HG03520 (cell line): Measurements from ENCODE around the gene CLCNKB.
"Not testable (repeated sequence)": the region's sequence is repeated elsewhere in the genome, so short reads cannot be mapped to it uniquely, and the experiment has no call there.

ENCODE experiments used
- ATAC-seq: cut with Tn5 transposase; IDR thresholded peaks from one replicate; pipeline ENCODE4 v1.9.1; 2021; ENCODE audit warnings: mild to moderate bottlenecking, moderate library complexity; ENCODE audit not compliant: unreplicated experiment

CLCNKB gene

DNA sequence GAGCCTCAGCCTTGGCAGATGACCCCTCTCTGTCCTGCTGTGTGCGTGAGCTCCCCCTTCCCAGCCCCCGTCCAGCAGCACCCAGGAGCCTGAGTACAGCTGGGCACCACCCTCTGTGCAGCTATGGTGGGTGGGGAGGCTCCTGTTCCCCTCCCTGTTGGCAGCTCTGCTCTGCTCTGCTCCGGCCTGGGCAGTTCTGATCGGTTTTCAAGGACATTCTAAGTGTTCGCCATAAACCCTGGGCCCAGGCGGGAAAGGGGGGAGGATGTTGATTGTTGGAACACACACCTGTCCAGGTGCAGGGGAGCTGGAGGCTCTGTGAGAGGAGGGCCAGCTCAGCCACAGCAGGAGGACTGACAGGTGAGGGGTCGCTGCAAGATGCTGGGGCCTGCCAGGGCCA is at the start of gene CLCNKB:
Gene CLCNKB, plus strand, starts transcription at position 262 of the 400 bp plus-strand sequence. CDS start 711 bp downstream, outside the sequence.
- no peak for ATAC-seq

DNA sequence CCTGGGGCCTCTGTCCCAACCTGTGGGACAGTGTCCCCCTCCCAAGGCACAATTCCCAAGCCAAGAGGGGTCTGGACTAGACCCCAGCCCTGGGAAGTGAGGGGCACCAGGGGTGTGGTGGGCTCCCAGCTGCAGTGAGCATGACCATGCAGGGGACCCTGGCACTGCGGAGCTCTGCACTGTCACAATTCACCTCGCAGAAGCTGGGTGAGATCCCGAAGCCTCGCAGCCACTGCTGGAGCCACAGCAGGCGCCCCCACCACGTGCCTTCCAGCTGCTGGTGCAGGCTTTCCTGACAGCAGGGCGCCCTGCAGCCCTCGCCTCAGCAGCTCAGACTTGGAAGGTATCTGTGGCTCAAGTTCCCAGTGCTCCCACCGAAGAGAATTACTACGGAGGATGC is 49.5 kb upstream of the CLCNKB start:
- no peak for ATAC-seq

DNA sequence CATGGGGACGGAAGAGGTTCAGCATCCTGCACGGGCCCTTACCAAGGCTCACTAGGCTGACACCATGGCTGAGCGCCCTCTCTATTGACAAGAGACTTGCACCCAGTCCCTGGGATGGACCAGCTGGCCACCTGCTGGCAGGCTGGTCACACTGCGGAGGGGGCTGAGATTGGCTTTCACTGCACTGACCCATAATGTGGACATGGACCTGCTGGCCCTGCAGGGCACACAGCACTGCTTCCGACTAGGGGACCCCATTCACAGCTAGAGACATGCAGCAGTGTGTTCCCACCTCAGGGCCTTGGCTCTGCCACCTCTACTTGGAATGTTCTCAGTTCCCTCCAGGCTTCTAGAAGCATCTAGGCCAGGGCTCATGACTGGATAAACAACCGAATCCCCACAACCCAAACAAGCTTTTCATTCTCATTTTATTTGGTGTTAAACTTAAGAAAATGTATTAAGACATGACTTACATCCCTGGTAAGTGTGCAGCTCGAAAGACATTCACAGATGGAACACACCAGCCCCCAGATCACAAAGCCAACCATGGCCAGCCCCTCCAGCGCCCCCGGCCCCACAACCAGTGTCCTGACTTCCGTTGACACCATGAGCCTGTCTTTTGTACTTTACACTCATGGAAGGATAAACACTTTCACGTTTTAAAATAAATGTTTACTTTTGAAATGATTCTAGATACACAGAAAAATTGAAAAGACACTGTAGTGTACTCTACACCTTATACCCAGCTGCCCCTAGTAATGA is 48.8 kb upstream of the CLCNKB start:
- ATAC-seq: no peak

- no peak for ATAC-seq
Observed at GRCh38 chr1:15997076-15997585, 46.5 kb upstream of the CLCNKB start.

GRCh38 chr1:15997637-15998280 is 45.8 kb upstream of the CLCNKB start:
- ATAC-seq: no peak

GRCh38 chr1:15998929-15999328 is 44.7 kb upstream of the CLCNKB start:
- no peak for ATAC-seq

GRCh38 chr1:16001274-16001673 is 42.3 kb upstream of the CLCNKB start:
- not testable (repeated sequence) for ATAC-seq

DNA sequence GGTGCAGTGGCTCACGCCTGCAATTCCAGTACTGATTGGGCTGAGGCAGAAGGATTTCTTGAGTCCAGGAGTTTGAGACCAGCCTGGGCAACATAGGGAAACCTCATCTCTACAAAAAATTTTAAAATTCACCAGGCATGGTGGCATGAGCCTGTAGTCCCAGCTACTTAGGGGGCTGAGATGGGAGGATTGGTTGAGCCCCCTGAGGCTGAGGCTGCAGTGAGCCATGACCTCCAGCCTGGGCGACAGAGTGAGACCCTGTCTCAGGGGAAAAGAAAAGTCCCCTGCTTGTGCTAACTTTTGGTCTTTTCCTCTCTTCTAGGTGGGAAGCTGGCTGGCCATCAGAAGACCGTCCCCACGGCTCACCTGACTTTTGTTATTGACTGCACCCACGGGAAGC is 38.0 kb upstream of the CLCNKB start:
- ATAC-seq: no peak

DNA sequence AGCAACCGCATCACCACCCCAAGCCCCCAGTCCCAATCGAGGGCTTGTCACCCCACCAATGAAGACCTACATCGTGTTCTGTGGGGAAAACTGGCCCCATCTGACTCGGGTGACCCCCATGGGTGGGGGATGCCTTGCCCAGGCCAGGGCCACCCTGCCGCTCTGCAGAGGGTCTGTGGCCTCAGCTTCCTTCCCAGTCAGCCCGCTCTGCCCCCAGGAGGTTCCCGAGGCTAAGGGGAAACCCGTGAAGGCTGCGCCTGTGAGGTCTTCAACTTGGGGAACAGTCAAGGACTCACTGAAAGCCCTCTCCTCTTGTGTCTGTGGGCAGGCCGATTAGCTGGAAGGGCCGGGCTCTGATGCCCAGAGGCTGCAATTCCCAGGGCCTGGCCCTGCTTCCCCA is 37.6 kb upstream of the CLCNKB start:
- ATAC-seq: no peak

GRCh38 chr1:16006552-16007485 is 36.8 kb upstream of the CLCNKB start:
- no peak for ATAC-seq

- ATAC-seq: no peak
Observed at GRCh38 chr1:16007671-16008341, 35.8 kb upstream of the CLCNKB start.

DNA sequence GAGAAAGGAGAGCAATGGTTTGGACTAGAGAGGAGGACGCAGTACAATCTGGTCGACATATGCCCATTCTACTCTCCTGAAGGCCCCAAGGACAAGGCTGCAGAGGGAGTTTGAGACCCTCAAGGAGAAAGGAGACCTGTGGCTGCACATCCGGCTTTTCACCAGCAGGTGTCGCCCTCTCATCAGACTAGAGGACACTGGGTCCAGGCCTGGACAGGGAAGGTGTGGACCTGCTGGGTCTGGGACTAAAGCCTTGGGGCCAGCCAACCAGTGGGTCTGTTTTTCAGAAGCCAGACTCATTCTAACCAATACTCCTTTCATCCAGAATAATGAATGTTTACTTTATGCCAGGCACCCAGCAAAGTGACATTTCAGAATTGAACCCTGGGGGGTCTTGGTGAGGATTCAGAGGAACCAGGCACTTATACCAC is 34.5 kb upstream of the CLCNKB start:
- ATAC-seq: no peak

GRCh38 chr1:16009678-16010077 is 33.9 kb upstream of the CLCNKB start:
- no peak for ATAC-seq

DNA sequence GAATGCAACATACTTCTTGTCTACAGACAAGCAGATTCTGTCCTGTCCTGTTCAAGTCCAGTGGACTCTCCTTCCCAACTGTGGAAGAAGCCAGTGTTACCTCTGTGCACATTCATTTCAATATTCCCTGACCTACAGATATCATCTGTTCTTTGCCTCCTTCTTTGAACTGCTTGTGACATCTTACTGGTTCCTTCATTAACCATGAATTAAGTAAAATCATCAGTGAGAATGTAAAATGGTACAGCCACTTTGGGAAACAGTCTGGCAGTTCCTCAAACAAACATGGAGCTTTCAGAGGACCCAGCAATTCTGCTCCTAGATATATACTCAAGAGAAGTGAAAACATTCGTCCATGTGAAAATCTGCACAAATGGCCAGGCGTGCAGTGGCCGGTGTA is 32.7 kb upstream of the CLCNKB start:
- no peak for ATAC-seq

- ATAC-seq: no peak
Observed at GRCh38 chr1:16011936-16012589, 31.5 kb upstream of the CLCNKB start.

DNA sequence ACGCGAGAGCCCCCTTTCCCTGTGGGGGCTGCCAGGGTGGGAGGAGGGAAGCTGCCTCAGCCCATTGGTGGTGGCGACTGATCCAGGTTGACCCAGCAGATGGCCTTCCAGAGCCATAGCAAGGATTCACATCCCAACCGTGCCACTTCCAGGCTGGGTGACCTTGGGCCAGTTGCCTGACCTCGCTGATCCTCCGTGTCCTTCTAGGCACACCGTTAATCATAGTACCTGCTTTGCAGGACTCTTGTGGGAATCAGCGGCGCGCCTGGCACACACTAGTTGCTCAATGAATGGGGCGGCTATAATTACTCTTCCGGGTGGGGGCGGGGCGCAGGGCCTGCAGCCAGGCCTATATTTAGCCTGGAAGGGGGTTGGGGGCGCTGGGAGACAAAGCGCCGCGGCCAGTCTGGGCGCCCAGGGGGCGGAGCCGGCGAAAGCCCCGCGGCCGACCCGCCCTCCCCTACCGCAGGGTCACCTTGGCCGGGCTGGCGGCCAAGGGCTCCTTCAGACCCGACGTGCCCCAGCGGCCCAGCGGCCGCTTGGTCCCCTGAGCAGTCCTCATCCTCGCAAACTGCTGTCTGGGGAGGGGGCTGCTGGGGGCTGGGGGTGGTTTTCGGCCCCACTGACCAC is 30.9 kb upstream of the CLCNKB start:
- ATAC-seq: no peak

DNA sequence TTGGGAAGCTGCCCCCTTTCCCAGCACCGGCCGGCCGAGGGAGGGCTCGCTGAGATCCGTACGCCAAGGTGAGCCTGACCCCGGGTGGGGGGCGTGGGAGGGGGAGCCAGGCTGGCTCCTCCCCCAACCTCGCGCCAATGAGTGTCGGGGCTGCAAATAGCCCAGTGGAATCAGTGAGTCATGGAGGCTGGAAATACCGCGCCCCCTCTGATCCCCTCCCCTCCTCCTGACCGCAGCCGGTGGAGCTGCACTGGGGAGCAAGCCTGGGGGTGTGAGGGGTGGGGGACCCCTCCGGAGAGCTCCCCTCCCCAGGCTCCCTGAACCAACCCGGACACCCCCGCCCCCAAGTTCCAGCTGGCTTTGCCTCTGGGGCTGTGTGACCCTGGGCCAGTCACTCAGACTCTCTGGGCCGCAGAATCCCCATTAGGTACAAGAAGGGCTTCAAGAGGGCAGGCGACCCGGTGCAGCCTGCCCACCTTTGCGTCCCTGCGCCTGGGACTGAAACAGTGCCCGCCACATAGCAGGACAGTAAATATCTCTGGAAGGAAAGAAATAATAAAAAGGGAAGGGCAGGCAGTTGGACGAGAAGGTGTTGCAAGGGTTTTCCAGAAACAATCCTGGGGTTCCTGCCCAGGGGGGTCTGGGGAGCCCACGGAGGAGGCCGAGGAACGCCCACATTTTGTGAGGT is 30.2 kb upstream of the CLCNKB start:
- ATAC-seq: no peak

- ATAC-seq: no peak
Observed at GRCh38 chr1:16013908-16014258, 29.7 kb upstream of the CLCNKB start.
